HG03108 (cell line): Measurements from ENCODE around the gene NBPF3.
"Not testable (repeated sequence)": the region's sequence is repeated elsewhere in the genome, so short reads cannot be mapped to it uniquely, and the experiment has no call there.

Source experiments
- ATAC-seq: cut with Tn5 transposase; IDR thresholded peaks from one replicate; pipeline ENCODE4 v1.9.1; 2021; ENCODE audit warnings: moderate library complexity; ENCODE audit not compliant: unreplicated experiment

The NBPF3 gene

GRCh38 chr1:21438646-21439312, 1.2 kb upstream of the NBPF3 start:
- not testable (repeated sequence) for ATAC-seq

- no peak for ATAC-seq
Measured at GRCh38 chr1:21439345-21439720, 604 bp upstream of the NBPF3 start.

- ATAC-seq = not testable (repeated sequence)
Measured at GRCh38 chr1:21440630-21441125, 741 bp downstream of the NBPF3 start.

GRCh38 chr1:21446647-21447046, 6.7 kb downstream of the NBPF3 start:
- not testable (repeated sequence) for ATAC-seq

- ATAC-seq = no peak
Measured at GRCh38 chr1:21447311-21447710, 7.4 kb downstream of the NBPF3 start.

- no peak for ATAC-seq
Measured at GRCh38 chr1:21449906-21450305, 10.0 kb downstream of the NBPF3 start.

GRCh38 chr1:21451212-21451611, 11.3 kb downstream of the NBPF3 start:
- ATAC-seq = no peak

- ATAC-seq = no peak
Measured at GRCh38 chr1:21451981-21452411, 12.1 kb downstream of the NBPF3 start.

- ATAC-seq = not testable (repeated sequence)
Measured at GRCh38 chr1:21453964-21454614, 14.2 kb downstream of the NBPF3 start.

- not testable (repeated sequence) for ATAC-seq
Measured at GRCh38 chr1:21454904-21455303, 15.0 kb downstream of the NBPF3 start.

GRCh38 chr1:21457654-21458053, 17.7 kb downstream of the NBPF3 start:
- no peak for ATAC-seq

GRCh38 chr1:21465127-21465526, 25.2 kb downstream of the NBPF3 start:
- ATAC-seq = not testable (repeated sequence)

- ATAC-seq = not testable (repeated sequence)
Measured at GRCh38 chr1:21467946-21468345, 28.0 kb downstream of the NBPF3 start.

GRCh38 chr1:21468599-21468998, 28.7 kb downstream of the NBPF3 start:
- ATAC-seq = no peak

- ATAC-seq = no peak
Measured at GRCh38 chr1:21469581-21469980, 29.6 kb downstream of the NBPF3 start.

GRCh38 chr1:21472861-21473260, 32.9 kb downstream of the NBPF3 start:
- ATAC-seq = no peak

GRCh38 chr1:21478356-21478755, 38.4 kb downstream of the NBPF3 start:
- ATAC-seq = no peak

- ATAC-seq = not testable (repeated sequence)
Measured at GRCh38 chr1:21483881-21484280, 43.9 kb downstream of the NBPF3 start.

- ATAC-seq = no peak
Measured at GRCh38 chr1:21489146-21489545, 49.2 kb downstream of the NBPF3 start.

- ATAC-seq = no peak
Measured at GRCh38 chr1:21490774-21491487, 51.0 kb downstream of the NBPF3 start.

- ATAC-seq = no peak
Measured at GRCh38 chr1:21491488-21492355, 51.8 kb downstream of the NBPF3 start.
